Measurements from ENCODE around the gene HOMEZ.
"Not testable (repeated sequence)": the region's sequence is repeated elsewhere in the genome, so short reads cannot be mapped to it uniquely, and the experiment has no call there.

Gene HOMEZ

DNA sequence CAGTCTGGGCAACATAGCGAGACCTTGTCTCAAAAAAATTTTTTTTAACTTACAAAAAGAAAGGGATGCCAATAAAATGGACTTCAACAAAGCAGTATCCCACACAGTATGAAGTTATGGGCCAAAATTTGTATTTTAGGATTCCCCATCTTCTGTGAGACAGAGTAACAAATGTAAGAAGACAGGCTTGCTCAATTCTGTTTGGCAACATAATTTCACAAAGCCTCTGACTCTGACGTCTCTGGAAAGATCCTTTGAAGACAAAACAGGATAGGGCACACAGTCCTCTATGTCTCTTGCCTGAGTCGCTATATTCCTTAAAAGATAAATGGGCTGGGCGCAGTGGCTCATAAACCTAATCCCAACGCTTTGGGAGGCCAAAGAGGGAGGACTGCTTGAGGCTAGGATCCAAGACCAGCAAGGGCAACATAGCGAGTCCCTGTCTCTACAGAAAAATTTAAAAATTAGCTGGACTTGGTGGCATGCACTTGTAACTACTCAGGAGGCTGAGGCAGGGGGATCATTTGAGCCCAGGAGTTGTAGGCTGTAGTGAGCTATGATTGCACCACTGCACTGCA is 1.1 kb upstream of the HOMEZ start:
- peak overlapping the region in 20 of 21 experiments; percentile 18 to 94 (median 88) for H3K27ac ChIP-seq
- H3K4me3 ChIP-seq: peak overlapping the region; percentile 61 to 99 (median 84)

DNA sequence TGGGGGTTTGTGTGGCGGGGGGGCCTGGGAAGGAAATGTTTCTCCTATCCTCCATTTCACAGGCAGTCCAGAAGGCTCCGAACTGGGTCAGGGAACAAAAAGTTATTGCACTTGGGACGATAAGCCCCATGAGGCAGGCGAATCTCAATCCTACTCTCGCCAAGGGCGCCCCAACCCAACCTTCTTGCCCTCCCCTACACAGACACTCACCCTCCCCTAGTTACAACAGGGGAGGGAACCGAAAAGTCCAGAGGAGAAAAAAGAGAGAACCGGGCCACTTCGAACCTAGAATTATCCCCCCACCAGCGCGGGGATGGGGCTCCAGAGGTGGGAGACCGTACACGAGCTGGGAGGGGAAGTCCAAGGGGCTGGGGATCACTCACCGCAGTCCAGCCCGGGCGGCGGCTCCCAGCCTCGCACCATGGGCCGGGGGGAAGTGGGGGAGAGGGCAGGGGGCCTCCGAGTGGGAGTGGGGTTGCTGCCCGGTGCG is 357 bp downstream of the HOMEZ start:
- Histone ChIP-seq H3K4me3 (peak overlapping the region; percentile 61 to 99 (median 84)), H3K27ac (peak overlapping the region; percentile 82 to 97 (median 90))

DNA sequence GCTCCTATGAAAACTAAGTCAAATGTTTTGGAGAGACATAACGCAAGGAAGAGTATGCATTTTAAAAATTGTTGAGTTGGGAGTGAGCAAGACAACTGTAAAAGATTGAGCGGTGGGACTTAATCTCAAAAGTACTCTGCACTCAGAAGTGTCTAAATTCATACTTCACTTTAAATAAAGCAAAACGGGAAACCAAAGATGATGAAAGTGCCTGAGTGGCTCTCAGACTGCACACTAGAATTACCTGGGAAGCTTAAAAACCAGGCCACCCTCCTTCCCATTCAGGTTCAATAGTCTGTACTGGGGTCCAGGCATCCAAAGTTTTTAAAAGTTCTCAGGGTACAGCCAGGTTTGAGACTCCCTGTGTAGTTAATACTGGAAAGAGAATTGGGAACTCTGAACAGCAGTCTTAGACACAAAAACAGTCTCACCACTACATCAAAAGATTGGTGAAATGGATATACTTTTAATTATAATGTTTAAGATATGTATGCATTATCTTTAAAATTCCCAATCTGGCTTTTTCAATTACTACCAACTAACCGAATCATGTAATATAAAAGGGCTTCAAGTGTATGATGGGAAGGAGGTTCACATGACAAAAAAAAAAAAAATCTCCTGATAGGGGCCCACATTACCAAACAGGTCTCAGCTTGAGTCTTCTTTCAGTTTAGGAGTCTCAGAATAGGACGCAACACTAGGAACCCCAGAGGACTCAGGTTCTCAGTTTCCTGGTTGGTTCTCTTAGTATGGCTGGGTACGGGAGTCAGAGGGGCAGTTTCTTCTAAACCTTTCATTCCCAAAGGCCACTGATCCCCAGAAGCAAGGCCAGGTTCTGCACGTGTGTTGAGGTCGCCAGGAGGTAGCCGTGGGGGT is 1.0 kb downstream of the HOMEZ start:
- Histone ChIP-seq H3K27ac (peak overlapping the region; percentile 82 to 97 (median 90)), H3K4me3 (peak overlapping the region; percentile 61 to 99 (median 84))

DNA sequence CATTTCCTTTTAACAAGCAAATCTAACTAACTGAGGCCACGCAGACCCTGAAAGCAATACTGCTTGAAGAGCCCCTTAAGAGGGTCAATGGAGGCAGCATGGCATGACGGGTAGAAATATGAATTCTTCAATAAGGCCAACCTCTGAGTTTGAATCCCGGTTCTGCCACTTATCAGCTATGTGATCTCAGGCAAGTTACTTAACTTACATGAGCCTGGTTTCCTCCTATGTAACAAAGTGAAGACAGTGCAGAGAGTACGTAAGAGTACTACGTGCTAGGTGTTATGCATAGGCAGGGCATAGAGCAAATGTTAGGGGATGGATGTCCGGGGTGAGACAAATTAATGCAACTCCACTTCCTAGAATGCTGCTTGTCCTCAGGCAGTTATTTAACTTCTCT is 4.7 kb downstream of the HOMEZ start:
- Histone ChIP-seq H3K27ac (no peak overlapping the region), H3K4me3 (no peak overlapping the region)

DNA sequence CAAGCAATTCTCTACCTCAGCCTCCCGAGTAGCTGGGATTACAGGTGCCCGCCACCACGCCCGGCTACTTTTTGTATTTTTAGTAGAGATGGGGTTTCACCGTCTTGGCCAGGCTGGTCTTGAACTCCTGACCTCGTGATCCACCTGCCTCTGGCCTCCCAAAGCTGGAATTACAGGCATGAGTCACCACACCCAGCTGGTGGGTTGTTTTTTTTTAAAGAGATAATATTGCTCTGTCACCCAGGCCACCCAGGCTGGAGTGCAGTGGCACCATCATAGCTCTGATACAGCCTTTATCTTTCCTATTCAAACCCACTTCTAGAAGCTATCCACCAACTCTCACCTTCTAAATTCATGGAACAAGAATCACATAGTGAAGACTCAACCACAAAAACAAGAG is 8.0 kb downstream of the HOMEZ start:
- not testable (repeated sequence) for H3K27ac ChIP-seq, H3K4me3 ChIP-seq

DNA sequence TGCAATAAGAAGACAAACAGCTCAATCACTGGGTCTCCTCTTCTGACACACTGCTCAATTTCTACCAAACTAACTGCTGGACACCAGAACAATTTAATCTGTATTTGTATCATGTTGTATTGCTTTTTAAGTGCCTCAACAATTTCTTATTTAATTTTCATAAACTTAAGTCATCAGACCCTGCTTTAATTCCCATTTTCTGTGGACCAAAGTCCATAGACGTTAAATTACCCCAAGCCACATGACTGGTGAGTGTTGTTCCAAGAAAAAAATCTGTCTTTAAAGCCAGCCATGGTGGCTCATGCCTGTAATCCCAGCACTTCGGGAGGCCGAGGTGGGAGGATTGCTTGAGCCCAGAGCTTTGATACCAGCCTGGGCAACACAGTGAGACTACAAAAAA is 8.7 kb downstream of the HOMEZ start:
- Histone ChIP-seq H3K27ac (no peak overlapping the region), H3K4me3 (no peak overlapping the region)

DNA sequence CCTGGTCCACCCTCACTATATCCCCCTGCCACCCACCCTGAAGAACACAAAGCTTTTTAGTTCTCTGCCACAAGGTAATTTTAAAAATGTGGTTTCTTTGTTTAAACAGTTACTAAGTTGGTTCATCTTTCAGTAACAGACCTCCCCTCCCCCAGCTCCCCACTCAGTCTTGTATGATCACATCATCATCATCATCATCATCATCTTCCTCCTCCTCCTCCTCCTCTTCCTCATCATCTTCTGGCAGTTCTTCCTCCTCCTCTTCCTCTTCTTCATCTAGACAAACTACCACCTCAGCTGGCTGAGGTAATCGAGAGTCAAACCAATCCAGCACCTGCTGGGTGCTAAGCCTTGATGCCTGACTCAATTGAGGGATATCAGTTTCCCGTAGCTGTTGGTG is 10.5 kb downstream of the HOMEZ start:
- H3K4me3 ChIP-seq: no peak overlapping the region
- no peak overlapping the region for H3K27ac ChIP-seq

DNA sequence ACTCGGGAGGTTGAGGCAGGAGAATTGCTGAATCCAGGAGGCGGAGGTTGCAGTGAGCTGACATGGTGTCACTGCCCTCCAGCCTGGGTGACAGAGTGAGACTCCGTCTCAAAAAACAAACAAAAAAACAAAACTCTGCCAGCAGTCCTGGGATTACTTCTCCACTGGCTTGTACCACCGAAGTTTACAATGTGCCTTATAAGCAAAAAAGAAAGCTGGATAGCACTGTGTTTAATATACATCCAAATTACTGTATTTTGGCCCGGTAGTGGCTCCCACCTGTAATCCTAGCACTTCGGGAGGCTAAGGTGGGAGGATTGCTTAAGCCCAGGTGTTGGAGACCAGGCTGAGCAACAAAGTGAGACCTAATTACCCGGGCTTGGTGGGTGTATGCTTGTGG is 16.7 kb downstream of the HOMEZ start:
- H3K27ac ChIP-seq: no peak overlapping the region
- H3K4me3 ChIP-seq: no peak overlapping the region

DNA sequence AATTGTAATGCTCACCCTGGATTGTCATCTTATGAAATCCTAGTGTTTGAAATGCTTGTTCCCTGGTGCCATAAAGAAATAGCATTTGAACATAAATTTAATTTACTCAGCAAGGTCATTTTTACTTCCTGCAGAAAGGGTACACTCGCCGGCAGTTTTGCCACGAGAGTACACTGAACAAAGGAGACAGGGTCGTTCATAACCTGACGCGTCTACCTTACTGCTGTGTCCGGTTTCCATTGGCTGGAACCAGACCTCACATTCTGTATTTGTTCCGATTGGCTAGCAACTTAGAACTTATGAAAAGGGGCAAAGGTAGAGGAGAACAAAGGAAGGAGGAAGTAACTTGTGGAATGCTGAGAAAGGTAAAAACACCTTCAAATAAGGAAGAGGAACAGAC is 25.1 kb downstream of the HOMEZ start:
- H3K27ac ChIP-seq, H3K4me3 ChIP-seq: not testable (repeated sequence)

DNA sequence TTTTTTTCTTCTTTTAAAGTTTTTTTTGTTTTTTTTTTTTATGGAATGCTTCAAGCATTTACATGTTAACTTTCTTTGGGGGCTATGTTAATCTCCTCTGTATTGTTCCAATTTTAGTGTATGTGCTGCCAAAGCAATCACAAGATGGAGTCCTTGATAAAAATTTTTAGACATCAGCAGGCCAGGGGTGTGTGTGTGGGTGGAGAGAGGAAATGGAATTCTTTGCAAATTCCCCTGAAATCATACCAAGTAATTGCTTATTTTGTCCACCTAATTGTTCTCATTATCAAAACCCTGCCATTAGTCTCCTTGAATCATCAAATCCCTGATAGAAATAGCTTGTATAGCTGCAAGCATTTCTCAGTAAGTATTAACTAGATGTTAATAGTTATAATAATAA is 26.5 kb downstream of the HOMEZ start:
- Histone ChIP-seq H3K27ac (no peak overlapping the region), H3K4me3 (no peak overlapping the region)

DNA sequence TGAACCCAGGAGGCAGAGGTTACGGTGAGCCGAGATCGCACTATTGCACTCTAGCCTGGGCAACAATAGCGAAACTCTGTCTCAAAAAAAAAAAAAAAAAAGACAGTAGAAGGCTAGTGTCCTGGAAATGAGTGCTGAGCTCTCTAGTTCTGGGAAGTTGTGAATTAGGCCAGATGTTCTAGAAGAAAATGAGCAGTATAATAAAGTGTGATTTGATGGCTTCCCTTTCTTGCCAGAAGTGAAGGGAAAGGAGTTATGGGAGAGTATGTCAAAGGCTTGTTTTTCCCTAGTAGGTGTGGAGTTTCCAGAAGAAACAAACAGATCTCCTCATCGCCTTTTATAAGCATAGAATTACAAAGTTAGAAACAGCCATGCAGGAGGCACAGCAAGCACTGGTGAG is 27.7 kb downstream of the HOMEZ start:
- Histone ChIP-seq H3K27ac (no peak overlapping the region), H3K4me3 (no peak overlapping the region)

DNA sequence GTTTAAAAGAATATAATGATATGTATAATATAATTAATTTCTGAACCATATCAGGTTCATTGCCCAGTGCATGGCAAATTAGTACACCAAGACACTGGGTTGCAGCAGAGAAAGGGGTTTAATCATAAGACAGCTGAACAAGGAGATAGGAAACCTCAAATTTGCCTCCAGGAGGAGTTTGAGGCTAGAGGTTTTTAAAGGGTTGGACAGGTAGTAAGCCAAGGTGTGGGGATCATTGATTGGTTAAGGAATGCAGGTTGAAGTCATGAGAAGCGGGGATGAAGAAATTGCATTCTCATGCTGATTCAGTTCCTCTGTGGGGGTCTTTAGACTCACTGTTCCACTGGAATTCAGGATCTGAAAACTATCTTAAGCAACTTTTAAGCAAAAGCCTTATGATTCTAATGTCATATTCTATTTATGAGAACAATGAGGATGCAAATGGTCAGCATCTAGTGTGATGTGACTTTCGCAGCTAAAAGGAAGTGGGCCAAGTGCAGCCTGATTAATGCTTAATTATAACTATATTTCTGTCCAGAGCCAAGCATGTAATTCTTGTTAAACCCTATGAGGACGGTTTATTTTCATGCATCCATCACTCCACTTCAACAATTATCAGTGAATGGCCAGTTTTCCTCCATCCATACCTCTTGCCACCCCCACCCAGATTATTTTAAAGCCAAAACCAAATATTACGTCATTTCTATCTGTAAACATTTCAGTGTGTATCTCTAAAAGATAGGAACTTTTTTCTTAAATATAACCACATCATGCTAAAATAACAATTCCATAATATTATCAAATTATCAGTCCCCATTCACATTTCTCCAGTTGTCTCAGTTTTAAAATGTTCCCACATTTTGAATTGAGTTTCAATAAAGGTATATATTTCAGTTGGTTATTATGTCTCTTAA is 33.3 kb downstream of the HOMEZ start:
- no peak overlapping the region for H3K4me3 ChIP-seq
- H3K27ac ChIP-seq: no peak overlapping the region

DNA sequence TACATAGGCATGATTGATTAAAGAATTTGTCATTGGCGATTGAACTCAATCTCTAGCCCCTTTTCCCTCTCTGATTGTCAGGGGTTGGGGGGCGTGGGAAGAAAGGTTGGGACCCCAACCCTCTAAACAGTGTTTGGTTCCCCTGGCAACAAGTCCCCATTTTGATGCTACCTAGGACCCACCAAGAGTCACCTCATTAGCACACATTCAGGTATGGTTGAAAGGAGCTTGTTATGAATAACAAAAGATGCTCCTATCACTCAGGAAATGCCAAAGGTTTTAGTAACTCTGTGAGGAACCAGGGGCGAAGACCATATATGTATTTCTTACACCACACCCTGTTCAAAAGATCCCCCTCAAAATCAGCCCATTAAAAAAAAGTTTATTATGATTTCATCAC is 33.9 kb downstream of the HOMEZ start:
- Histone ChIP-seq H3K27ac (no peak overlapping the region), H3K4me3 (no peak overlapping the region)

DNA sequence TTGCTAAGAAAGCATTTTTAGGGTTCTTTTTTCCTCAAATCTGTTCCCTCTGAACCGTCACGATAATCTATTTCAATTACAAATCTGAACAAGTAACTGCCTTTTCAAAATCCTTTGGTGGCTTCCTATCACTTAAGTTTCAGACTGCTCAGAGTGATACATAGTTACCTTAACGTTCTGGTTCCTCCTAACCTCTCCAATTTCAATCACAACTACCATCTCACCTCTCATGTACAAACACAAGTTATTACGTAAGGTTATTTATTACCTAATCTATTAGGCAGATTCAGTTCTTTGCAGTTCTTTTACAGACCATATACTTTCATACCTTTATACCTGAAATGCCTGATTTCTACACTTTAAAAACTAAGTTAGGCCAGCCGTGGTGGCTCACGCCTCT is 36.1 kb downstream of the HOMEZ start:
- Histone ChIP-seq H3K4me3 (no peak overlapping the region), H3K27ac (no peak overlapping the region)

DNA sequence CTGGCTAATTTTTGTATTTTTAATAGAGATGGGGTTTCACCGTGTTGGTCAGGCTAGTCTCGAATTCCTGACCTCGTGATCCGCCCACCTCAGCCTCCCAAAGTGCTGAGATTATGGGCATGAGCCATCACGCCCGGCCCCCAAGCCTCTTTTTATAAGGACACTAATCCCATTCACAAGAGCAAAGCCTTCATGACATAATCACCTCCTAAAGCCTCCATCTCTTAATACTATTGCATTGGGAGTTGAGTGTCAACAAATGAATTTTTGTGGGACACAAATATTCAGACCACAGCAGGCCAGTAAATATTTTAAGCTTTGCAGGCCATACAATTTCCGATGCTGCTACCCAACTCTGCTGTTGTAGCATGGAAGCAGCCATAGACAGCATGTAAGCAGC is 37.3 kb downstream of the HOMEZ start:
- H3K4me3 ChIP-seq: no peak overlapping the region
- no peak overlapping the region for H3K27ac ChIP-seq

DNA sequence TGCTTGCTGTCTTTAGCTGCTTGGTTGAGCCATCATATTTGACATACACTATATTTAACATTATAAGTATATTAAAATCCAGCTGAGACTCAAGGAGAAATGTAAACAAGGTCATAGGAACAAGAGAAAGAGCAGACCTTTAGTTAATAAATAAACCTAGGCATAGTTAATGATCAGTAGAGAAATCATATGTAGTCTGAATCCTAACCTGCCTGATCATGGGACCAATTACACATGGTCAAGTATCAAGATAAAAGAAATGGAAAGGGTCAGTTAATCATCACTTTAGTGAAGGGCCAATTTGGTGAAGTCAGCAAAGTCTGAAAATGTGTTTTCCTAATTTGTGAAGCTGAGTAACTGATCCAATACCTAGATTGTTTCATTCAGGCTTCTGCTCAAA is 40.6 kb downstream of the HOMEZ start:
- H3K27ac ChIP-seq: no peak overlapping the region
- no peak overlapping the region for H3K4me3 ChIP-seq

DNA sequence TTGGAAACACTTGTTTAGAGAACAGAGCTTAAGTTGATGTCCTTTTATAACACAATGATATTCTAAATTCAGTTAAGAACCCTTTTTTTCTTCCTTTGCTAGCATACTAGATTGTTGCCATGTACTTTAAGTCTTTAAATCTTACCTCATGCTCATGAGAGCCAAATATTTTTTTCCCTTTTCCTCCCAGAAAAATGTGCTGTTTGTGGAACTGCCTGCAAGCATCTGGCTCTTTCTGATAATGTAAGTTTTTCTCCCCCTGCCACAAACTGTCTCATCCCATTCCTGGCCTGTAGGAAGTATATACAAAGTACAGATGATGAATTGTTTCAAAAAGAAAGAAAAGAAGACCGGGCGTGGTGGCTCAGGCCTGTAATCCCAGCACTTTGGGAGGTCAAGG is 42.9 kb downstream of the HOMEZ start:
- Histone ChIP-seq H3K27ac (no peak overlapping the region), H3K4me3 (no peak overlapping the region)

DNA sequence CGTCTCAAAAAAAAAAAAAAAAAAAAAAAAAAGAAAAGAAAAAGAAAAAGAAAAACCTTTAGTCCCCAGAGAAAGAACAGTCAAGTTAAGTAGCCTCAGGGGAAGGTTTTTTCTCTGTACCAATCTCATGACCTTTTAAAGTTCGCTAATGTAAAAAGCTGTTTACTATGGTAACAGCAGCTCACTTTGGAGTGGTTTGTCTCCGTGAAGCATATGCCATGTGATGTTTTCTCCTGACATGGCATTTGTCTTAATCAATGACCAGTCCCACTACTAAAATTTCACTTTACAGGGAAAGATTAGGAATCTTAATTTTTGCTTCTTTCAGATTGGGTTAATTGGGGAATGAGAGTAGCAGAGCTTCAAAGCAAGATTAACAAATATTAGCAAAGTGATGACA is 43.9 kb downstream of the HOMEZ start:
- Histone ChIP-seq H3K4me3 (no peak overlapping the region), H3K27ac (no peak overlapping the region)

DNA sequence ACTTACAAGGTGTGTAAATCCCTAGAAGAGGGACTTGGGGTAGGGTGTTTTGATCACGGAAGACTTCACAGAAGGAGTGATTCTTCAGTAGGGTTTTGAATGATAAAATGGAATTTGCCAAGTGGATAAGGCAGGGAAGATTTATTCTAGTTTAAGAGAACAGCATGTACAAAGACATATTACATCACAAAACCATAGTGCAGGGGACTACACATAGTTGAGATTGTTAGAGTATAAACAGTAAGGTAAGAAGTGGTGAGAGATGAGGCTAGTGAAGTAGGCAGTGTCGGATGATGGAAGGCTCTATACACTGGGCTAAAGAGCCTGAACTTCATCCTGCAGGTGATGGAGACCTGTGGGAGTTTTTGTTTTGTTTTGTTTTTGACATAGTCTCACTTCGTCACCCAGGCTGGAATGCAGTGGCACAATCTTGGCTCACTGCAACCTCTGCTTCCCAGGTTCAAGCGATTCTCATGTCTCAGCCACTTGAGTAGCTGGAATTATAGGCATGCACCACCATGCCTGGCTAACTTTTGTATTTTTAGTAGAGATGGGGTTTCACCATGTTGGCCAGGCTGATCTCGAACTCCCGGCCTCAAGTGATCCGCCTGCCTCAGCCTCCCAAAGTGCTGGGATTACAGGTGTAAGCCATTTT is 44.7 kb downstream of the HOMEZ start:
- H3K27ac ChIP-seq, H3K4me3 ChIP-seq: not testable (repeated sequence)

DNA sequence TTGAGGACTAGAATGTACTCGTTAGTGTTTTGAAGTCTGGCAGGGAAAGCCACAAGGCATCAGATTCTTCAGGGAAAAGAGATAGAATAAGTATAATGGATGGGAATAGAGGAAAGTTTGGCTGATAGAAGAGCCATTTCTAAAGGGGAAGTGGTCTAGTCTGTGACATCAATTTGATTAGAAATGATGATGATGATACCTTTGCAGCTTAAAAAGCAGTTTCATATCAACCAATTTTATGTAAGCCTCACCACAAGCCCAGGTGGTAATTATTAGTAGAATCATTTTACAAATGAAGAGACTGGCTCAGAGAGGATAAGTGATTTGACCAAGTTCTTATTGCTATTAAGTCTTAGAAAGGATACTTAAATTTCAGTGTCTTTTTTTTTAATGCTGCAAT is 45.3 kb downstream of the HOMEZ start:
- H3K4me3 ChIP-seq: no peak overlapping the region
- H3K27ac ChIP-seq: no peak overlapping the region
